GM21786 (cell line): ENCODE measurements around the gene FAM219A.
"Not testable (repeated sequence)": the region's sequence is repeated elsewhere in the genome, so short reads cannot be mapped to it uniquely, and the experiment has no call there.

Source experiments
- ATAC-seq: cut with Tn5 transposase; IDR thresholded peaks from one replicate; pipeline ENCODE4 v1.9.1; 2021; ENCODE audit not compliant: unreplicated experiment

Gene FAM219A

GRCh38 chr9:34446951-34447350 lies 11.4 kb downstream of the FAM219A start:
- ATAC-seq, result no peak

GRCh38 chr9:34446468-34446891 lies 11.9 kb downstream of the FAM219A start:
- no peak for ATAC-seq

- no peak for ATAC-seq
Observed at GRCh38 chr9:34443976-34444375, 14.4 kb downstream of the FAM219A start.

GRCh38 chr9:34443533-34443932 lies 14.8 kb downstream of the FAM219A start:
- ATAC-seq, result no peak

GRCh38 chr9:34442770-34443169 lies 15.6 kb downstream of the FAM219A start:
- no peak for ATAC-seq

GRCh38 chr9:34440017-34440416 lies 18.4 kb downstream of the FAM219A start:
- ATAC-seq, result no peak

- not testable (repeated sequence) for ATAC-seq
Observed at GRCh38 chr9:34438465-34438864, 19.9 kb downstream of the FAM219A start.

- not testable (repeated sequence) for ATAC-seq
Observed at GRCh38 chr9:34437926-34438307, 20.5 kb downstream of the FAM219A start.

- no peak for ATAC-seq
Observed at GRCh38 chr9:34437006-34437925, 21.1 kb downstream of the FAM219A start.

GRCh38 chr9:34431667-34432066 lies 26.7 kb downstream of the FAM219A start:
- no peak for ATAC-seq

- no peak for ATAC-seq
Observed at GRCh38 chr9:34430843-34431437, 27.4 kb downstream of the FAM219A start.

GRCh38 chr9:34428325-34428958 lies 29.9 kb downstream of the FAM219A start:
- no peak for ATAC-seq

GRCh38 chr9:34426347-34427074 lies 31.9 kb downstream of the FAM219A start:
- ATAC-seq, result no peak

GRCh38 chr9:34419716-34420504 lies 38.5 kb downstream of the FAM219A start:
- no peak for ATAC-seq

GRCh38 chr9:34417734-34418133 lies 40.6 kb downstream of the FAM219A start:
- no peak for ATAC-seq

GRCh38 chr9:34413231-34413852 lies 45.0 kb downstream of the FAM219A start:
- ATAC-seq, result no peak

GRCh38 chr9:34412336-34412735 lies 46.0 kb downstream of the FAM219A start:
- no peak for ATAC-seq

GRCh38 chr9:34409154-34409553 lies 49.2 kb downstream of the FAM219A start:
- no peak for ATAC-seq

GRCh38 chr9:34408173-34408572 lies 50.2 kb downstream of the FAM219A start:
- ATAC-seq, result no peak

GRCh38 chr9:34406219-34406618 lies 52.2 kb downstream of the FAM219A start:
- ATAC-seq, result no peak
